SU-DHL-6 (cell line): Measurements from ENCODE around the gene DCLK1.

Source experiments
- H2AFZ ChIP-seq: fragments of 200-600 bp; sonication (generic); 2 replicates; pipeline ENCODE4 v1.6.1; 2014; ENCODE audit warnings: low read depth, mild to moderate bottlenecking, moderate library complexity, mixed read lengths, antibody characterized with exemption, low read length; ENCODE audit not compliant: severe bottlenecking
- H3F3A ChIP-seq: fragments of 200-600 bp; shearing (Covaris generic); 2 replicates; pipeline ENCODE4 v1.6.0; 2016; ENCODE audit warnings: antibody characterized with exemption, mild to moderate bottlenecking; ENCODE audit not compliant: insufficient read depth
- H3K27ac ChIP-seq: fragments of 200-600 bp; sonication (generic); 2 replicates; pipeline ENCODE4 v1.5.1; 2016; ENCODE audit warnings: low read depth, mild to moderate bottlenecking, low read length, moderate library complexity, mixed read lengths
- H3K27me3 ChIP-seq: fragments of 200-600 bp; sonication (generic), shearing (Covaris generic); 2 replicates; pipeline ENCODE4 v1.6.0; 2014; ENCODE audit warnings: mild to moderate bottlenecking, low read length
- H3K36me3 ChIP-seq: fragments of 200-600 bp; sonication (generic); 2 replicates; pipeline ENCODE4 v1.6.1; 2014; ENCODE audit warnings: mild to moderate bottlenecking, low read length, mixed read lengths
- H3K4me2 ChIP-seq: fragments of 300-600, 200-600 bp; shearing (Covaris generic), sonication (generic); 2 replicates; pipeline ENCODE4 v1.6.0; 2014; ENCODE audit warnings: low read length, low read depth, mild to moderate bottlenecking; ENCODE audit not compliant: poor library complexity, severe bottlenecking
- H3K4me3 ChIP-seq: fragments of 200-600 bp; sonication (generic); 2 replicates; pipeline ENCODE4 v1.5.1; 2014; ENCODE audit warnings: antibody characterized with exemption, low read length, mild to moderate bottlenecking, mixed read lengths; ENCODE audit not compliant: insufficient read depth, poor library complexity, severe bottlenecking
- H3K79me2 ChIP-seq: fragments of 200-600 bp; sonication (generic); 2 replicates; pipeline ENCODE4 v1.6.1; 2014; ENCODE audit warnings: mild to moderate bottlenecking, low read length, moderate library complexity; ENCODE audit not compliant: insufficient read depth
- H3K9ac ChIP-seq: fragments of 200-600 bp; sonication (generic); 2 replicates; pipeline ENCODE4 v1.7.0; 2014; ENCODE audit warnings: mild to moderate bottlenecking, low read length
- H3K9me2 ChIP-seq: fragments of 200-600 bp; sonication (generic); replicated peaks from 2 replicates; pipeline ENCODE4 v1.6.1; 2014; ENCODE audit warnings: low read length; ENCODE audit not compliant: insufficient read depth
- H3K9me3 ChIP-seq: fragments of 200-600 bp; sonication (generic); 2 replicates; pipeline ENCODE4 v1.6.1; 2014; ENCODE audit warnings: low read length, mixed read lengths; ENCODE audit not compliant: insufficient read depth
- H4K20me1 ChIP-seq: fragments of 200-600 bp; sonication (generic); 2 replicates; pipeline ENCODE4 v1.6.1; 2014; ENCODE audit warnings: low read depth, mild to moderate bottlenecking, antibody characterized with exemption, low read length, moderate library complexity, mixed read lengths
- EZH2phosphoT487 ChIP-seq: fragments of 200-600 bp; sonication (generic), shearing (Covaris generic); conservative IDR thresholded peaks from 2 replicates; pipeline ENCODE4 v1.6.1; 2018; ENCODE audit warnings: mild to moderate bottlenecking, antibody characterized with exemption, low read length, moderate library complexity, mixed read lengths
- TF ChIP-seq, protein P1 (sequence below): fragments of 200-600 bp; sonication (generic); IDR thresholded peaks from one replicate; pipeline ENCODE4 v1.5.1; 2017; ENCODE audit warnings: antibody characterized with exemption, mild to moderate bottlenecking, low read length, moderate library complexity; ENCODE audit not compliant: insufficient read depth, poor library complexity, severe bottlenecking

DCLK1 gene

DNA sequence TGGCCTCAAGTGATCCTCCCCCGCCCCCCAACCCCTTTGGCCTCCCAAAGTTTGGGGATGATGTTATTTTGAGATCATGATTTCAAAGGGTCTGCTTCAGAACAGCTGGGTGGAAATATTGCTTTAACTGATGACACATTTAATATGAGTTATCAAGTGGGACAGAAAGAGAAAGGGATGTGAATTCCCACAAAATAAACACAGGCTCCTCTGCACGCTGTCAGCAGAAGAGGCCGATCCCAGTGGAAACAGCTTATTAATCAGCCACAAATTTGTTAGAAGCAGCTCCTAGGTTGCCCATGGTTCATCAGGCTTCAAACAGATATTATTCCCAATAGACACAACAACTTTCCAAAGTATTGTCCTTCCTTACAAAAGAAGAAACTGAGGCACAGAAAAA lies 4.7 kb downstream of the DCLK1 start:
- TF ChIP-seq, protein P1, sequence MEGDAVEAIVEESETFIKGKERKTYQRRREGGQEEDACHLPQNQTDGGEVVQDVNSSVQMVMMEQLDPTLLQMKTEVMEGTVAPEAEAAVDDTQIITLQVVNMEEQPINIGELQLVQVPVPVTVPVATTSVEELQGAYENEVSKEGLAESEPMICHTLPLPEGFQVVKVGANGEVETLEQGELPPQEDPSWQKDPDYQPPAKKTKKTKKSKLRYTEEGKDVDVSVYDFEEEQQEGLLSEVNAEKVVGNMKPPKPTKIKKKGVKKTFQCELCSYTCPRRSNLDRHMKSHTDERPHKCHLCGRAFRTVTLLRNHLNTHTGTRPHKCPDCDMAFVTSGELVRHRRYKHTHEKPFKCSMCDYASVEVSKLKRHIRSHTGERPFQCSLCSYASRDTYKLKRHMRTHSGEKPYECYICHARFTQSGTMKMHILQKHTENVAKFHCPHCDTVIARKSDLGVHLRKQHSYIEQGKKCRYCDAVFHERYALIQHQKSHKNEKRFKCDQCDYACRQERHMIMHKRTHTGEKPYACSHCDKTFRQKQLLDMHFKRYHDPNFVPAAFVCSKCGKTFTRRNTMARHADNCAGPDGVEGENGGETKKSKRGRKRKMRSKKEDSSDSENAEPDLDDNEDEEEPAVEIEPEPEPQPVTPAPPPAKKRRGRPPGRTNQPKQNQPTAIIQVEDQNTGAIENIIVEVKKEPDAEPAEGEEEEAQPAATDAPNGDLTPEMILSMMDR = no peak
- no peak for TF ChIP-seq EZH2phosphoT487
- H3K9me3 ChIP-seq = no peaks in the 10 kb centered on the region

DNA sequence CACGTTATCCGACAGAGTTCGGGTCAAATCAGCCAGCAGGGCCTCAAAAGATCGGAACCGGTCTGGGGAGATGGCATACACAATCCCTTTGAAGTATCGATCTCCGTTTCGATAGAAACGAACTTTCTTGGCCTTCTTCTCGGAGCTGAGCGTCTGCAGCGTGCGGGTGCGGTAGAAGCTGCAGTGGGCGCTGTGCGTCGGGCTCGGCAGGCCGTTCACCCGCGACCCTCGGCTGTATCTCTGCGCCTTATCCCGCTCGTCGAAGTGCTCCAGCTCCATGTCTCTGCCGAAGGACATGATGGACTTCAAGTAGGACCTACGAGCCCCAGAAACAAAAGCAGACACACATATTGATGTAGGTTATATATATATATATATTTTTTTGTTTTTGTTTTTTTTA lies 5.3 kb downstream of the DCLK1 start:
- Histone ChIP-seq H3K9me3 (no peaks in the 10 kb centered on the region), H3K9ac (no peak overlapping the region), H3K27me3 (no peaks in the 10 kb centered on the region), H3K4me3 (no peak overlapping the region), H3K27ac (no peak overlapping the region), H3F3A (no peaks in the 10 kb centered on the region), H3K79me2 (no peaks in the 10 kb centered on the region), H4K20me1 (no peaks in the 10 kb centered on the region), H2AFZ (no peak overlapping the region), H3K9me2 (no peaks in the 10 kb centered on the region), H3K4me2 (no peak overlapping the region), H3K36me3 (no peaks in the 10 kb centered on the region)
- TF ChIP-seq, protein P1 = no peak
- TF ChIP-seq EZH2phosphoT487 = no peak

More for the DNA sequence above, 4.7 kb downstream of the DCLK1 start:
- Histone ChIP-seq H4K20me1 (no peaks in the 10 kb centered on the region), H3K4me2 (no peak overlapping the region), H3K27ac (no peak overlapping the region), H3K9ac (no peak overlapping the region), H2AFZ (no peak overlapping the region), H3K9me2 (no peaks in the 10 kb centered on the region), H3K79me2 (no peaks in the 10 kb centered on the region), H3K36me3 (no peaks in the 10 kb centered on the region), H3F3A (no peaks in the 10 kb centered on the region), H3K27me3 (no peaks in the 10 kb centered on the region), H3K4me3 (no peak overlapping the region)

DNA sequence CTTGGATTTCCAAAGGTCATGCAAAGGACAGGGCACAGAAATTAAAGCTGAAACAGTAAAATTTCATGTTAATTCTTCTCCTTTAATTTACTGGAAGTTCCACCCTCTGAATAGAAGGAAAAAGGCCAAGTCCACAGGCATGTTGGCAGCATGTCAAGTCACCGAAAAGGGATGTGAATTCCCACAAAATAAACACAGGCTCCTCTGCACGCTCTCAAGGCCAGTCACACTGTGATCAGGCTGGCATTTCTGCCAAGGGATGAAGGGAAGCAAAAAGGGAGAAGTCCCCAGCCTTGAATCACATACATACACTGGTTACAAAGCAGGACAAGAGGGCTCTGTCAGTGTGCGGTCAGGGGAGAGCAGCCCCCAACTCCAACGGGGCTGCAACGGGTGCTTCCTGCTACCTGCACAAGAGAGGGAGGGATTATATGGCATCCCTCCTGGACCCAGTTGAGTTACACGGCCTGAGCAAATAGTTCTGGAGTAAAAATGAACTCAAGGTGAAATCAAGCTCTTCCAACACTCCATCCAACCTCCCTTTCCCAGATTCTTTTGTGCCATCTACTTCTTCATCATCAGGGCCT lies 6.9 kb downstream of the DCLK1 start:
- no peak overlapping the region for H3K4me3 ChIP-seq
- H3K9me2 ChIP-seq = no peaks in the 10 kb centered on the region
- H3K27ac ChIP-seq = no peak overlapping the region
- no peak overlapping the region for H3K4me2 ChIP-seq
- H2AFZ ChIP-seq = no peak overlapping the region
- no peaks in the 10 kb centered on the region for H3K79me2 ChIP-seq
- no peaks in the 10 kb centered on the region for H4K20me1 ChIP-seq
- no peak overlapping the region for H3K9ac ChIP-seq
- no peak for TF ChIP-seq EZH2phosphoT487
- TF ChIP-seq, protein P1 = no peak
- no peaks in the 10 kb centered on the region for H3K27me3 ChIP-seq
- no peaks in the 10 kb centered on the region for H3K36me3 ChIP-seq
- H3K9me3 ChIP-seq = no peaks in the 10 kb centered on the region
- no peaks in the 10 kb centered on the region for H3F3A ChIP-seq
